MM.1S (cell line): ENCODE measurements around the gene OPRM1.

Source experiments
- DNase-seq: peaks from one replicate; pipeline ENCODE4 v3.0.0-alpha.2; 2015
- H2AFZ ChIP-seq: fragments of 300-600 bp; sonication (generic); 2 replicates; pipeline ENCODE4 v1.6.0; 2016; ENCODE audit warnings: antibody characterized with exemption, low read length
- H3F3A ChIP-seq: fragments of 300-600 bp; sonication (generic); 2 replicates; pipeline ENCODE4 v1.6.1; 2016; ENCODE audit warnings: mild to moderate bottlenecking, antibody characterized with exemption, low read length, moderate library complexity, mixed read lengths; ENCODE audit not compliant: insufficient read depth
- H3K27ac ChIP-seq: fragments of 300-600 bp; sonication (generic); 2 replicates; pipeline ENCODE4 v1.5.1; 2016; ENCODE audit warnings: mild to moderate bottlenecking, low read length
- H3K27me3 ChIP-seq: fragments of 300-600 bp; sonication (generic); replicated peaks from 2 replicates; pipeline ENCODE4 v1.6.0; 2016; ENCODE audit warnings: low read length; ENCODE audit not compliant: insufficient read depth
- H3K36me3 ChIP-seq: fragments of 300-600 bp; sonication (generic); replicated peaks from 2 replicates; pipeline ENCODE4 v1.6.1; 2016; ENCODE audit warnings: mild to moderate bottlenecking, low read length, mixed read lengths; ENCODE audit not compliant: insufficient read depth
- H3K4me1 ChIP-seq: fragments of 300-600 bp; sonication (generic); 2 replicates; pipeline ENCODE4 v1.6.1; 2016; ENCODE audit warnings: low read length, mixed read lengths
- H3K4me2 ChIP-seq: fragments of 300-600 bp; sonication (generic); 2 replicates; pipeline ENCODE4 v1.6.0; 2016; ENCODE audit warnings: low read depth, low read length
- H3K4me3 ChIP-seq: fragments of 300-600 bp; sonication (generic); 2 replicates; pipeline ENCODE4 v1.5.1; 2016; ENCODE audit warnings: low read length, mixed read lengths
- H3K79me2 ChIP-seq: fragments of 300-600 bp; sonication (generic); 2 replicates; pipeline ENCODE4 v1.6.1; 2016; ENCODE audit warnings: mixed run types, low read length, mixed read lengths
- H3K9ac ChIP-seq: fragments of 300-600 bp; sonication (generic); 2 replicates; pipeline ENCODE4 v1.6.1; 2016; ENCODE audit warnings: low read length, mixed read lengths
- H3K9me2 ChIP-seq: fragments of 300-600 bp; sonication (generic); replicated peaks from 2 replicates; pipeline ENCODE4 v1.6.1; 2016; ENCODE audit warnings: mild to moderate bottlenecking, low read length, mixed read lengths; ENCODE audit not compliant: insufficient read depth
- H3K9me3 ChIP-seq: fragments of 300-600 bp; sonication (generic); replicated peaks from 2 replicates; pipeline ENCODE4 v1.6.1; 2016; ENCODE audit warnings: mild to moderate bottlenecking, low read length, mixed read lengths; ENCODE audit not compliant: insufficient read depth
- H4K20me1 ChIP-seq: fragments of 300-600 bp; sonication (generic); 2 replicates; pipeline ENCODE4 v1.6.1; 2016; ENCODE audit warnings: mild to moderate bottlenecking, low read length, moderate library complexity, mixed read lengths; ENCODE audit not compliant: insufficient read depth
- EZH2 ChIP-seq: fragments of 300-600 bp; sonication (generic); optimal IDR thresholded peaks from 2 replicates; pipeline ENCODE3; 2017; ENCODE audit warnings: low read depth, mild to moderate bottlenecking, antibody characterized with exemption, low read length, mixed read lengths
- EZH2phosphoT487 ChIP-seq: fragments of 300-600 bp; sonication (generic); IDR thresholded peaks from 2 replicates; pipeline ENCODE4 v1.6.1; 2018; ENCODE audit warnings: antibody characterized with exemption, low read length
- TF ChIP-seq, protein P1 (sequence below): fragments of 300-600 bp; sonication (generic); IDR thresholded peaks from 2 replicates; pipeline ENCODE4 v1.5.1; 2016; ENCODE audit warnings: antibody characterized with exemption, low read length, mixed read lengths

OPRM1 gene

DNA sequence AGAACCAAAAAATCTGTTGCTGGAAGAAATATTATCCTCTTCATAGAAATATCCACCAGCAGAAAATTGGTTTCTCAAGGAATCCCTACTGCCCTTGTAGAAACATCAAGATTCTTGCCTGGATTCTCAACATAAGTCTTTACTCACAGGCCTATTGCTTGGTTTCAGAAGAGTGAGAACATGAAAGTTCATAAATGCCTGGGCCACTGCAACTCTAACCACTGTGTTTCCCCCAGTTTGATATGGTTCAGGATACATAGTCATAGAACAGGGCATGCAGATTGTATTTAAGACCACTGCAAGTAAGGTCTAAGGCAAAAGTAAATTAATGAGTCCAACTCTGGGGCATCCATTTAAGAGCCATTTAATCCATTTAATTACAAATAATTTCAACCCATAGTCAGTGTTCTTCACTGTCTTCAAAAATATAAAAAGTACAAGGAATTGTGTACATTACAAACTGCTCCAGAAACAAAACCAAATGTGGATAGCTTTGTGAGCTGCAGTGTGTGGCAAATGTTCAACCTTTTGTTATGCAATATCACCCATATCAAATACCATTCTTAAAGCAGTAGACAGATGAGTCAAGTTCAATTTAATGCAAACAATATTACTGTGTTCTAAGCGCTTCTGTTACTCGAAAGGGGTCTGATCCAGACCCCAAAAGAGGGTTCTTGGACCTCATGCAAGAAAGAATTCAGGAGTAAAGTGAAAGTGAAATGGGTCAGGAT, 83.3 kb downstream of the OPRM1 start:
- H3K9me2 ChIP-seq: no peaks in the 10 kb centered on the region
- H3K36me3 ChIP-seq: no peaks in the 10 kb centered on the region
- H3K27me3 ChIP-seq: no peaks in the 10 kb centered on the region
- no peaks in the 10 kb centered on the region for H3K9me3 ChIP-seq
- H3K27ac ChIP-seq: no peak overlapping the region
- DNase-seq: no peak
- TF ChIP-seq EZH2 (no peak), EZH2phosphoT487 (no peak)
- TF ChIP-seq, protein P1, sequence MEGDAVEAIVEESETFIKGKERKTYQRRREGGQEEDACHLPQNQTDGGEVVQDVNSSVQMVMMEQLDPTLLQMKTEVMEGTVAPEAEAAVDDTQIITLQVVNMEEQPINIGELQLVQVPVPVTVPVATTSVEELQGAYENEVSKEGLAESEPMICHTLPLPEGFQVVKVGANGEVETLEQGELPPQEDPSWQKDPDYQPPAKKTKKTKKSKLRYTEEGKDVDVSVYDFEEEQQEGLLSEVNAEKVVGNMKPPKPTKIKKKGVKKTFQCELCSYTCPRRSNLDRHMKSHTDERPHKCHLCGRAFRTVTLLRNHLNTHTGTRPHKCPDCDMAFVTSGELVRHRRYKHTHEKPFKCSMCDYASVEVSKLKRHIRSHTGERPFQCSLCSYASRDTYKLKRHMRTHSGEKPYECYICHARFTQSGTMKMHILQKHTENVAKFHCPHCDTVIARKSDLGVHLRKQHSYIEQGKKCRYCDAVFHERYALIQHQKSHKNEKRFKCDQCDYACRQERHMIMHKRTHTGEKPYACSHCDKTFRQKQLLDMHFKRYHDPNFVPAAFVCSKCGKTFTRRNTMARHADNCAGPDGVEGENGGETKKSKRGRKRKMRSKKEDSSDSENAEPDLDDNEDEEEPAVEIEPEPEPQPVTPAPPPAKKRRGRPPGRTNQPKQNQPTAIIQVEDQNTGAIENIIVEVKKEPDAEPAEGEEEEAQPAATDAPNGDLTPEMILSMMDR: no peak
- H3K9ac ChIP-seq: no peak overlapping the region
- no peaks in the 10 kb centered on the region for H4K20me1 ChIP-seq
- no peaks in the 10 kb centered on the region for H3K79me2 ChIP-seq
- no peak overlapping the region for H3K4me2 ChIP-seq
- H2AFZ ChIP-seq: no peak overlapping the region
- H3K4me3 ChIP-seq: no peak overlapping the region
- no peaks in the 10 kb centered on the region for H3F3A ChIP-seq
- H3K4me1 ChIP-seq: no peaks in the 10 kb centered on the region

DNA sequence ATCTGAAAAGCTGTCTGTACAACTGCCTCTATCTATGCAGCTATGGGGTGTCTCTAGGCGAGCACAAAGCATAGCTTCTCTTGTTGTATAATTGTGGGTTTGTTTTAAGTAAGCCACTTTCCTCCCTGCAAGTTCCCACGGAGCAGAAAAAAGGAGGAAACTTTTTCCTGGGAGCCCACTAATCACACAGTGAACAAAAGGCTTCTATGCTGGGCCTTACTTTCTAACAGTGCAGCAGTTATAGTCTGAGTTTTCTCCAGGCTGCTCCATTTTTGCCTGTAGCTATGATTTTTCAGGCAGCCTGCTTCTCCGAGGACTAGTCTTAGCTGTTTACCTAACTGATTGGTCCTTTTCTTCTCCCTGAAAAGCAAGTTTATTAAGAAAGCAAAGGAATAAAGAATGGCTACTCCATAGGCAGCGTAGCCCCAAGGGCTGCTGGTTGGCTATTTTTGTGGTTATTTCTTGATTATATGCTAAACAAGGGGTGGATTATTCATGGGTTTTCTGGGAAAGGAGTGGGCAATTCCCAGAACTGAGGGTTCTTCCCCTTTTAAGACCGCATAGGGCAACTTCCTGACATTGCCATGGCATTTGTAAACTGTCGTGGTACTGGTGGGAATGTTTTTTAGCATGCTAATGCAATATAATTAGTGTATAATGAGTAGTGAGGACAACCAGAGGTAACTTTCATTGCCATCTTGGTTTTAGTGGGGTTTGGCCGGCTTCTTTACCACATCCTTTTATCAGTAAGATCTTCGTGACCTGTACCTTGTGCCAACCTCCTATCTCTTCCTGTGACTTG, 84.3 kb downstream of the OPRM1 start:
- Histone ChIP-seq H3F3A (no peaks in the 10 kb centered on the region), H3K27ac (no peak overlapping the region), H3K4me1 (no peaks in the 10 kb centered on the region), H3K9me3 (no peaks in the 10 kb centered on the region), H3K36me3 (no peaks in the 10 kb centered on the region), H3K27me3 (no peaks in the 10 kb centered on the region), H3K9ac (no peak overlapping the region), H3K4me2 (no peak overlapping the region), H3K79me2 (no peaks in the 10 kb centered on the region), H2AFZ (no peak overlapping the region), H3K9me2 (no peaks in the 10 kb centered on the region), H4K20me1 (no peaks in the 10 kb centered on the region), H3K4me3 (no peak overlapping the region)
- no peak for TF ChIP-seq EZH2
- no peak for TF ChIP-seq EZH2phosphoT487
- TF ChIP-seq, protein P1: no peak
- DNase-seq: no peak

DNA sequence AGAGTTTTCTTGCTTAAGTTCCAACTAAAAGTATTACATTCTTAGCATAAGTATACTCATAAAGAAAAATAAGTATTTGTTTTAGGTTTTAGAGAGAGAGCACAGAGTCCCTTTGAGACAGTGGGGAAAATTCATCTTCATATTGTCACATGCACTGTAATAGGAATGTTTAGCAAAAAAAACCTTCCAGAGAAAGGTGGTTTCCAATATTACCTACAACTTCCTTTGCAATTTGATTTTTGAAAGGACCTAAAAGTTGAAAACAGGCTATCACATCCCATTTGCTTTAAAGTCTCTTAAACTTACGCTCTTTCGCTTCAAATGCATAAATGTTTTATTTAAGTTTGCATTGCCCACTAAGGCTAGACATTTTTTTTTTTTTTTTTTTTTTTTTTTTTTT, 86.4 kb downstream of the OPRM1 start:
- no peak overlapping the region for H3K27ac ChIP-seq

More for the DNA sequence above, 86.4 kb downstream of the OPRM1 start:
- H3K4me1 ChIP-seq: no peaks in the 10 kb centered on the region
- DNase-seq: no peak
- H4K20me1 ChIP-seq: no peaks in the 10 kb centered on the region
- no peaks in the 10 kb centered on the region for H3K9me3 ChIP-seq
- H3K4me3 ChIP-seq: no peak overlapping the region
- no peaks in the 10 kb centered on the region for H3K36me3 ChIP-seq
- TF ChIP-seq EZH2 (no peak), EZH2phosphoT487 (no peak)
- TF ChIP-seq, protein P1: no peak
- no peaks in the 10 kb centered on the region for H3F3A ChIP-seq
- no peaks in the 10 kb centered on the region for H3K79me2 ChIP-seq
- H3K4me2 ChIP-seq: no peak overlapping the region
- H3K9me2 ChIP-seq: no peaks in the 10 kb centered on the region
- H3K27me3 ChIP-seq: no peaks in the 10 kb centered on the region
- H3K9ac ChIP-seq: no peak overlapping the region
- no peak overlapping the region for H2AFZ ChIP-seq
